Islet of Langerhans (tissue), 1 donor: ENCODE measurements around the gene KCNA10.

ENCODE experiments used
- FAIRE-seq: peaks from one replicate; lab custom pipeline; 2011; peaks lifted over from hg19 to GRCh38; lab: Jason Lieb, UNC

KCNA10 gene

GRCh38 chr1:110519125-110519810 is at the start of gene KCNA10:
Gene KCNA10 (minus strand): TSS chr1:110519175. CDS start chr1:110518787, 388 bp downstream.
- no peak for FAIRE-seq

DNA sequence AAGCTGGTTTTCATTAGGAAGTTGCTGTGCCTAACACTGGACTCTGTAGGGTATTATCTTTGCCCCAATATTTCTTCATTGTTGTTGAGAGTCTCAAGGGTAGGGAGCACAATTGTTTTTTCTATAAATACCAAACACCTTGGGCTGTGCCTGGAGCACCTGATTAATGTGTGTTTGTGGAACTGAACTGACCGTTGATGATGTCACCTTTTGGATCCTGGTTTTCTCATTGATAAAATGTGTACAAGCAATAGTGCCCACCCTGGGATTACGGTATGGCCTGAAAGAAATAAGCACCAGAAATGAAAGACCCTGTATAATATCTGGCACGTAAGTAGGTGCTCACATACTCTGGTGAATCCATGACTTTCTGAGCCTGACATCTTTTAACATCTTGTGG is 47.9 kb upstream of the KCNA10 start:
- FAIRE-seq, result no peak

DNA sequence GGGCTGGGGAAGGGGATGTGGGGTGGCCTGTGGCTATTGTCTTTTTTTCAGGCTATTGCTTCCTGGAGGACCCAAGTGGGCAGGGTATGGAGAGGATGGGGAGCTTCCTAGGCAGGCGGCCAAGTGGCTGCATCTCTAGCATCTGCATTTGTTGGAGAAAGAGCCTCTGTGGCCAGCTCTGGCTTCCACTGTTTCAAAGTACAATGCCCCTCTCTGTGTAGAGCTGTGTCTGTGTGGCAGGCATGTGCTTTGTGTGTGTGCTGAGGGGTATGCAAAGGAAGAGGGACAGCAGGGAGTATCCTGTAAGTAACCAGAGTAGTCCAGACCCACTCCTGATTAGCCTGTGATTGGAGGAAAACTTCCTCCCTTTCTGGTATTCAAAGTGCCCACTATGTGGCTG is 46.6 kb upstream of the KCNA10 start:
- FAIRE-seq, result no peak

DNA sequence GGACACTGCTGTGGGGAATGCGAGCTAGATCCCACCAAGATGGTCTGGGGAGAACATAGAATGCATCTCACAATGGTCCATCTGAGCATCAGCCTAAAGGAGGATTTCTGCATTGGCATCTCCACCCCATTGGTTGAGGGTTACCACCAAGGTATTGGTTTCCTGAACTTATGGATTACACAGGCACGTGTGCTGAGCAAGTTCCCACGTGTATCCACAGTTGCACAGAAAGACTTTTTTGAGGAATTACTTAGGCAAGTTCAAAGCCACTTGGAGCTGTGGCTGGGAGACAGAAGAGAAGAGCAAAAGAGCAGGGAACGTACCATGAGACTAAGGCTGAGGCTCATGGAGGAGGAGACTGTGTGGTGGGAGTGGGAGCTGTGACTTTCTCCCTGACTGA is 44.1 kb upstream of the KCNA10 start:
- FAIRE-seq, result no peak

DNA sequence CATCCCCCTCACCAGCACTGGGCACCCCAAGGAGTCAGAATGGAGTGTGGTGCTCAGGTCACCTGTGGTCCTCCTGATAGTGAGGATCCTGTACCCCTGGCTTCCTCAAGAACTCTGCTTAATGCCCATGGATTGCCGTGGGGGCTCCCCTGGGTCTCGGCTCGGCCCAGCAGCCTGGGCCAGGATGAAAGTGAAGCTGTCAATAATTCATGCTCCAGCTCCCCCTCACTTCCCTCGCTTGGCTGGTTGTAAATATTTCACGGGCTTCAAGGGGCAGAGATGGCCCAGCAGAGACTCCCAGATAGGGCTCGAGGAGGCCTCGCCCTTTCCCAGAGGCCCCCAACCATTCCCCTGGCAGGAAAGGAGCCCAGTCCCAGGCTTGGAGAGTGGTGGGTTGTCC is 42.6 kb upstream of the KCNA10 start:
- no peak for FAIRE-seq

- FAIRE-seq, result no peak
Observed at GRCh38 chr1:110559157-110559556, 40.2 kb upstream of the KCNA10 start.

DNA sequence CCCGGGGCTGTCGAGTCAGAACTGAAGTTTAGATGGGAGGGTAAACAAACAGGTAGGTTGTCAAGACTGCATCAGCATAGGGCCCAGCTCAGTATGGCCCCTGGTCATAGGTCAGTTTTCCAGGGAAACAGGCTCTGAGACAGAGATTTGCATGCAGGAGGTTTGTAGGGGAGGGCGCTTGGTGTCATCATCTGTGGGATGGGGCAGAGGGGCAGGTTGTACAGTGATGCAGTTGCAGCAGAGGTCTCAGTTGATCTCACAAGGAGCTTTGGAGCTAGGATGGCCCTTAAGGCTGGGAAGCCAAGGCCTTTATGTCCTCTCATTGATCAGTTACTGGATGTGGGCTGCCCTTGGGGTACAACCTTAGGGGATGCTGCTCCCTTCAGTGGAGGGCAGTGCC is 38.5 kb upstream of the KCNA10 start:
- no peak for FAIRE-seq

DNA sequence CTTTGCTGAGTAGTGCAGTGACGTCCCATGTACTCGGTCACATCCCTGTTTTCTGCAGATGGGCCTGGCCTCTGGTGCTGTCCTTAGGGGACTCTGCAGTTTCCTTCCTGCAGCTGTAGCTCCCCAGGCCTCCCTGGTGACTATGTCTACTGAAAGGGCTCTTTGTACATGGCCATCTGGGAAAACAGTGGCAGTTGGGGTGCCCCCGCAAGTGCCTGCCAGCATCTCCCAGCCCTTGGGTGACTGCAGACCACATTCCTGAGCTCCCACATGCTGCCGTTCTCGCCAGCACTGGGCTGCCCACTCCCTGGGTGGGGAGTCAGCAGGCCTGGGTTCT is 37.5 kb upstream of the KCNA10 start:
- FAIRE-seq, result no peak

- no peak for FAIRE-seq
Observed at GRCh38 chr1:110555807-110556470, 37.0 kb upstream of the KCNA10 start.

GRCh38 chr1:110554871-110555801 is 36.2 kb upstream of the KCNA10 start:
- no peak for FAIRE-seq

- FAIRE-seq, result no peak
Observed at GRCh38 chr1:110551278-110551809, 32.4 kb upstream of the KCNA10 start.

- no peak for FAIRE-seq
Observed at GRCh38 chr1:110549831-110550230, 30.9 kb upstream of the KCNA10 start.

DNA sequence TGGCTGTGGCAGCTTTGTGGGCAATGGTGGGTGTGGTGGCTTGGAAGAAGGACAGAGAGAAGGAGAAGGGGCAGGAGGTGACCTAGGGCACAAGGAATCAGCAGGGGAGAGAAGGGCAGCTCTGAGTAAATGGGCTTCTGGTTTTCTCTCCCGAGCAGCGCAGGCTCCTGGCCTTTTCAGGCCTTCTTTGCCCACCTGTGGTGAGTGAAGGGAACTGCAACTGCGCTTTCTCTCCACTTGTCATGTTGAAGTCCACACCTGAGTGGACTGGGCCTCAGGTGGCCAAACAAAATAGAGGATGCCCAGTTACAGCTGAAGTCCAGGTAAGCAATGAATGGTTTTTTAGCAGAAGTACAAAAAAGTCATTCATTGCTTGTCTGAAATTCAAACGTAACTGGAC is 29.4 kb upstream of the KCNA10 start:
- no peak for FAIRE-seq

DNA sequence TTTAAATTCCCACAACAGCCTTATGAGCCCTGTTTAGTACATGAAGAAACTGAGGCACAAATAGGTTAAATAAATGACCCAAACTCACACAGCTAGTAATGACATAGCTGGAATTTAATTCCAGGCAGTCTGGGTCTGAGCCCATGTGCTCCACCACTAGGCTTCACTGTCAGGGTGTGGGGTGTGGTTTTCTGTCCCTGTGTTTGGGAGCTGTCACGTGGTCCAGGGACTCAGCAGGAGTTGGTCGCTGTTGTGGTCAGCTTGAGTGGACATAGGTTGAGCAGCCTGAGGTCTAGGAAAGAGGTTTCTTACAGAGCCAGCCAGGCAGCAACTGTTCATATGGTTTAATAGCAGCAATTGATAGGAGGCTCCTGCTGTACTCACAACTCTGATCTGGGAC is 28.0 kb upstream of the KCNA10 start:
- no peak for FAIRE-seq

DNA sequence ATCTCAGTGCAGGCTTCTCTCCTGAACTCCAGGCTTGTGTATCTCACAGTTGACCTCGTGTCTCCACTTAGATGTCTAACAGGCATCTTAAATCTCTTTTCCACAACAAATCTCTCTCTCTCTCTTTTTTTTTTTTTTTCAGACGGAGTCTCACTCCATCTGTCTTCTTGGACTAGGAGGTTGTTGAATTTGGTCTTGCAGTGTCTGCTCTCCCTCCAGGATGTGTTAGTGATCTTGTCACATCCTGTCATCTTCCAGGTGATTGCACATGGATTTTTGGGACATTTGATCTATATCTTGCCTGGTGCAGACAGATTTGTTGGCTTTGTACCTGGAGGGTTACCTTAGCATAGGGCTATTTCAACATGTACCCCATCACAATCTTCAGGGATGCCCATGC is 26.5 kb upstream of the KCNA10 start:
- no peak for FAIRE-seq

DNA sequence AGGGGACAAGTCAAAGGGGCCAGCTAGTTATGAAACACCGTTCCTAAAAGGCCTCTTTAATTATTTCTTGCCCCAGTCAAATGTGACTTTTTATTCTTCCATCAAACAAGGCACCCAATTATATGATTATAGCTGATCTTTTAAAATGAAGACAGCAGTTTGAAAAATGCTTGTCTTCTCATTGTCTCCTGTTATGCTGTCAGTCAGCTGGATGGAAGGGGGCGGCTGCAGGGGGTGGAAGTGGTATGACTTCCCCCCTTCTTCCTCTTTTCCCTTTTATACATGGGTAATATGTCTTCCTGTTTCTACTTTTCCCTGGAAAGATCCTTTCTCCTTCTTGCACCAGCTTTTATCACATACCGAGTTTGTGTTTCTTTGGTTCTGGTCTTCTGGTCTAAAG is 25.8 kb upstream of the KCNA10 start:
- FAIRE-seq, result no peak

GRCh38 chr1:110542725-110543124 is 23.8 kb upstream of the KCNA10 start:
- no peak for FAIRE-seq

DNA sequence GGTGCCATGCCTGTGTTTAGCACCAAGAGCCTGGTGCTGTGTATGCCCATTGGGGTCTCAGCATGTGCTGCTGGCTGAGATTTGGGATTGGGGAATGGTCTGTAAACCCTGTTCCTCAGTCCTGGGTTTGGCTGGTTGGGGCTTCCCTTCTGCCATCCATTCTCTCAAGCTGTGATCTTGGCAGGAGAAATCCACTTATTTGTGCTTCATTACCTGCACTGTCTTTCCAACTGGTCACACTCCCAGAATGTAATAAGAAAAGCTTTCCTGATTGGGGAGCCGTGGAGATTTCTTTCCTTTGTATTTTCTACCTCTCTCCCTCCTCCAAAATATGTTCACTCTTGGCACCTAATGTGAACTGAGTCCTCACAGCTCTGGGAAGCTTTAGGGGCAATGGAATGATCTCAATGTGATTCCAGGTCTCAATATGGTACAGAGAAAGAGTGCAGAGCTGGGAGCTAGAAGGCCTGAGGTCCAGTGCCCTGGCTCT is 23.0 kb upstream of the KCNA10 start:
- FAIRE-seq, result no peak

- no peak for FAIRE-seq
Observed at GRCh38 chr1:110540891-110541685, 22.1 kb upstream of the KCNA10 start.

DNA sequence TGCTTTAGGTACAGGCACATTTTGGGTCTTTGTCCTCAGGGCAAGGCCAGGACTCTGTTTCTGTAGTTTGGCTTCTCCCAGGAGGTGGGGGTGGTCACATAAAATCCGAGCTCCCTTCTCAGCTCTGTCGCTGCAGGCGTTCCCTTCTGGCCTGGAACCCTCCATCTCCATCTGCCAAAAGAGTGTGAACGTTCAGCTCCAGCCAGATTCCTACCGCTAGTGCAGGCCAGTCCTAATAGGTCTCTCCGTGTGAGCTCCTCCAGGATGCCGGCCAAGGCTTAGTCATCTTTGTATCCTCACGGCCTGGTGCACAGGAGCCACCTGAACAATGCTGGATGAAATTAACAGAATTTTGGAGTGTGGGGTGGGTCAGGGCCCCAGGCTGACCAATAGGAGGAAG is 19.9 kb upstream of the KCNA10 start:
- no peak for FAIRE-seq

DNA sequence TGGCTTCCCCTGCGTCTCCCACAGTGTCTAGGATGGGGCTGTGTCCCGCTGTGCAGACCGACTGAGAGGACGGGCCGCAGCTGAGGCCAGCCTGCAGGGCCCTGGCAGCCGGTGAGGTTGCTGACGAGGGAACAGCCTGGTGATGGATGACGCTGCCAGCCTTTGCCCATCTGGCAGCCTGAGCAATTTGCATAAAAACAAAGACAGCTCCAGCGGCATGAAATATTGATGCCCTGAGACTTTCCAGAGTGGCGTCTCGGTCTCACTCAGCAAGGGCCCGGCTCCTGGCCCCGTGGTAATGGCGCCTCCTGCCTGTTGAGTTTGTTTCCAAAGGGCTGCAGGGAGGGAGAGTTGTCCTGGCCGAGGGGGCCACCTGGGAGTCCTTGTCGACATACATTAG is 19.1 kb upstream of the KCNA10 start:
- FAIRE-seq, result no peak

DNA sequence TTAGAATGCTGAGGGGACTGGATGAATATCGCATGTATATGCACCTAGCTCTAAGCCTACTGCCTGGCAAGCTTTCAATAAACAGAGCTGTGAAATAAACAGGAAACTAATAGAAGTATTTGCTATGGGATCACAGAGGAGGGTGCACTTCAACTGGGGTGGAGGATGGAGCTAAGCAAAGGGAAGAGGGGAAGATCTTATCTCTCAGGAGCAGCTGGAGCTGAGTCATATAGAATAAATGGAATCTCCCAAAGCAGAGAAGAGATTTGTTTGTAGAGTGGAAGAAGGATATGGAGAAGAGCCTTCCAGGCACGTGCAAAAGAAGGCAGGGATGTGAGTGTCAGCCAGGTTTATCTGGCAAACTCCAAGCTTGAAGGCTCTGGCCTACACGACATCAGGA is 17.0 kb upstream of the KCNA10 start:
- no peak for FAIRE-seq
